K562 (cell line): Measurements from ENCODE around the gene PLOD1. TPM values are rescaled to one million over a fixed set of nuclear protein-coding genes. Genes with fewer than 3 reads are reported as not detected.

ENCODE experiments used
- ATAC-seq: fragments of 200-7000 bp; cut with Tn5 transposase; 3 replicates; pipeline ENCODE4 v1.9.1; 2020; ENCODE audit warnings: moderate library complexity
- BruUV-seq: library from RNA; stranded (reverse); fragments of 400-500 nt; replicated peaks from 2 replicates; lab custom pipeline; 2021; lab: Mats Ljungman, UMichigan
- CTCF ChIA-PET: fragments of 300-600 bp; formaldehyde crosslinking; extraction: SDS; loops from one replicate; lab custom pipeline; 2021; ENCODE audit warnings: low intra/inter-chr PET ratio; lab: Yijun Ruan, JAX
- POLR2A ChIA-PET: fragments of 300-600, 350-650 bp; sonication (Branson Sonifier 250); formaldehyde crosslinking; extraction: SDS; loops from one replicate; lab custom pipeline; 2021; ENCODE audit warnings: antibody characterized with exemption, inconsistent platforms; lab: Yijun Ruan, JAX
- DNase-seq, 4 experiments: peaks; one replicate each; pipeline versions ENCODE4 v3.0.0 to v3.0.0-alpha.2; 2011 to 2018; ENCODE audit warnings: low spot score in 3 of 4, mixed read lengths in 3 of 4; ENCODE audit errors: extremely low read depth in 1 of 4
- FAIRE-seq: peaks from 2 replicates; lab custom pipeline; 2011; peaks lifted over from hg19 to GRCh38; lab: Jason Lieb, UNC
- H2AFZ ChIP-seq: 2 replicates; pipeline ENCODE4 v1.6.0; 2011; ENCODE audit warnings: low read depth, low read length, control low read depth, inconsistent platforms
- H3K27ac ChIP-seq: fragments of 200-600 bp; 3 replicates; pipeline ENCODE4 v1.8.0; 2011; ENCODE audit warnings: low read depth, mild to moderate bottlenecking, control low read depth, inconsistent platforms, low read length, moderate library complexity, mixed read lengths; ENCODE audit errors: extremely low read depth
- H3K27me3 ChIP-seq, 2 experiments: fragments of 300-600 bp in 1 of 2; 2 replicates in 1 of 2; 3 replicates in 1 of 2; pipeline versions ENCODE4 v1.6.0 to v1.8.0; 2011; ENCODE audit warnings: inconsistent platforms in 2 of 2, low read length in 2 of 2, mild to moderate bottlenecking in 1 of 2, mixed read lengths in 1 of 2, moderate library complexity in 1 of 2; ENCODE audit not compliant: control insufficient read depth in 2 of 2, insufficient read depth in 2 of 2
- H3K36me3 ChIP-seq: fragments of 300-600 bp; 3 replicates; pipeline ENCODE4 v1.8.0; 2011; ENCODE audit warnings: mild to moderate bottlenecking, low read length, inconsistent platforms; ENCODE audit not compliant: control insufficient read depth, insufficient read depth
- H3K4me1 ChIP-seq, 2 experiments: fragments of 200-600 bp in 1 of 2; replicated peaks in 1 of 2; 2 replicates in 1 of 2; 3 replicates in 1 of 2; pipeline versions ENCODE4 v1.5.1 to v1.8.0; 2011; ENCODE audit warnings: inconsistent platforms in 2 of 2, low read length in 2 of 2, mild to moderate bottlenecking in 1 of 2, mixed read lengths in 1 of 2, moderate library complexity in 1 of 2; ENCODE audit not compliant: control insufficient read depth in 2 of 2, insufficient read depth in 2 of 2
- H3K4me2 ChIP-seq: 2 replicates; pipeline ENCODE4 v1.6.1; 2011; ENCODE audit warnings: low read length, control low read depth, inconsistent platforms, mixed read lengths; ENCODE audit not compliant: insufficient read depth
- H3K4me3 ChIP-seq: fragments of 200-600 bp; sonication (generic), shearing (Covaris generic); 2 replicates; pipeline ENCODE4 v1.5.1; 2016; ENCODE audit warnings: control low read depth, inconsistent platforms
- H3K79me2 ChIP-seq: fragments of 200-600 bp; 3 replicates; pipeline ENCODE4 v1.8.0; 2011; ENCODE audit warnings: low read length, inconsistent platforms; ENCODE audit not compliant: control insufficient read depth, insufficient read depth
- H3K9ac ChIP-seq, 2 experiments: 2 replicates each; pipeline versions ENCODE4 v1.6.0 to v1.6.1; 2011; ENCODE audit warnings: low read depth in 2 of 2, low read length in 2 of 2, control low read depth in 1 of 2, inconsistent platforms in 1 of 2, mild to moderate bottlenecking in 1 of 2, mixed read lengths in 1 of 2; ENCODE audit not compliant: insufficient read depth in 1 of 2
- H3K9me1 ChIP-seq: one replicate; pipeline ENCODE4 v1.6.0; 2011; ENCODE audit warnings: inconsistent platforms, mild to moderate bottlenecking, low read length, moderate library complexity; ENCODE audit not compliant: control insufficient read depth, insufficient read depth
- H3K9me3 ChIP-seq: replicated peaks from 2 replicates; pipeline ENCODE4 v1.5.1; 2011; ENCODE audit warnings: low read depth, low read length, inconsistent platforms; ENCODE audit not compliant: control insufficient read depth, insufficient read depth
- H4K20me1 ChIP-seq: replicated peaks from 2 replicates; pipeline ENCODE4 v1.6.1; 2011; ENCODE audit warnings: low read length, inconsistent platforms, mixed read lengths; ENCODE audit not compliant: control insufficient read depth, insufficient read depth
- ARID2 ChIP-seq: fragments of 450-650 bp; IDR thresholded peaks from 2 replicates; pipeline ENCODE4 v1.6.1; 2017; ENCODE audit warnings: antibody characterized with exemption, mild to moderate bottlenecking
- ASH1L ChIP-seq: fragments of 450-650 bp; IDR thresholded peaks from 2 replicates; pipeline ENCODE4 v1.6.1; 2018; ENCODE audit warnings: borderline replicate concordance, mild to moderate bottlenecking, low read depth; ENCODE audit not compliant: partially characterized antibody
- FOS ChIP-seq: IDR thresholded peaks from 3 replicates; pipeline ENCODE4 v1.6.1; 2011; ENCODE audit not compliant: insufficient read length; ENCODE audit errors: extremely low read depth
- GMEB1 ChIP-seq: fragments of 250-450 bp; sonication (Bioruptor Pico); IDR thresholded peaks from 2 replicates; pipeline ENCODE4 v1.4.0; 2020; ENCODE audit warnings: mild to moderate bottlenecking
- IRF2 ChIP-seq: sonication (generic); formaldehyde crosslinking; IDR thresholded peaks from 2 replicates; pipeline ENCODE4 v1.8.1; 2022; ENCODE audit warnings: mild to moderate bottlenecking, missing genetic modification reagents
- MTF1 ChIP-seq: fragments of 250-450 bp; sonication (Bioruptor Pico); IDR thresholded peaks from 2 replicates; pipeline ENCODE4 v1.9.0; 2021; ENCODE audit warnings: moderate library complexity, mild to moderate bottlenecking, inconsistent platforms, borderline replicate concordance
- POLR3G ChIP-seq: IDR thresholded peaks from 2 replicates; pipeline ENCODE4 v1.6.1; 2011; ENCODE audit not compliant: insufficient read length, insufficient replicate concordance; ENCODE audit errors: extremely low read depth
- PYGO2 ChIP-seq: fragments of 450-650 bp; IDR thresholded peaks from 2 replicates; pipeline ENCODE4 v1.6.1; 2016; ENCODE audit warnings: mild to moderate bottlenecking, missing genetic modification characterization, moderate library complexity, missing compliant biosample characterization
- RBM34 ChIP-seq: fragments of 200-400 bp; formaldehyde crosslinking; IDR thresholded peaks from 2 replicates; pipeline ENCODE4 v1.6.1; 2018; ENCODE audit warnings: low read length, borderline replicate concordance; ENCODE audit not compliant: insufficient read depth
- RFX7 ChIP-seq: fragments of 250-450 bp; sonication (Bioruptor Pico); IDR thresholded peaks from 2 replicates; pipeline ENCODE4 v1.5.1; 2021; ENCODE audit warnings: mild to moderate bottlenecking
- SMARCA5 ChIP-seq: fragments of 450-650 bp; IDR thresholded peaks from 2 replicates; pipeline ENCODE4 v1.6.1; 2016
- STAT5B ChIP-seq: fragments of 250-450 bp; sonication (Bioruptor Pico); IDR thresholded peaks from 2 replicates; pipeline ENCODE4 v1.8.0; 2021; ENCODE audit warnings: mild to moderate bottlenecking, inconsistent platforms
- TAF9B ChIP-seq: fragments of 450-650 bp; IDR thresholded peaks from 2 replicates; pipeline ENCODE4 v1.6.1; 2018; ENCODE audit warnings: mild to moderate bottlenecking; ENCODE audit not compliant: partially characterized antibody
- TCF3 ChIP-seq: sonication (generic); formaldehyde crosslinking; IDR thresholded peaks from 2 replicates; pipeline ENCODE4 v1.4.0; 2020; ENCODE audit warnings: mild to moderate bottlenecking, missing genetic modification reagents
- ZKSCAN3 ChIP-seq: fragments of 250-450 bp; sonication (Bioruptor Pico); IDR thresholded peaks from 2 replicates; pipeline ENCODE4 v1.4.0; 2020
- ZNF707 ChIP-seq: fragments of 250-450 bp; sonication (Bioruptor Pico); conservative IDR thresholded peaks from 2 replicates; pipeline ENCODE4 v1.8.0; 2022; ENCODE audit warnings: inconsistent platforms, mild to moderate bottlenecking, moderate library complexity
- ZNF77 ChIP-seq: fragments of 250-450 bp; sonication (Bioruptor Pico); IDR thresholded peaks from 2 replicates; pipeline ENCODE4 v1.5.0; 2020
- WGBS: fragments of 100-300 bp; shearing (Covaris generic); methylation state at CpG from one replicate; pipeline ENCODE4 v1.1.6; 2016; ENCODE audit warnings: low coverage, mixed read lengths; ENCODE audit not compliant: insufficient coverage; ENCODE audit errors: missing lambda C conversion rate; 5-methylcytosine and 5-hydroxymethylcytosine counted together
- in situ Hi-C: fragments of 300-500 bp; cut with MboI; formaldehyde crosslinking; loops from 4 replicates; pipeline ENCODE4 v1.15.0; 2018; ENCODE audit warnings: inconsistent platforms, mixed read lengths
- intact Hi-C: fragments of 100-400 bp; cut with micrococcal nuclease; formaldehyde crosslinking; loops from 2 replicates; pipeline ENCODE4 v1.14.2; 2022
- polyA plus RNA-seq, 8 experiments: library from polyadenylated mRNA; depleted of rRNA in 4 of 8; stranded (reverse) in 5 of 8; unstranded in 3 of 8; fragments of >200 nt; fragmentation: Nextera tagmentation in 2 of 8; fragmentation: Illumina TruSeq in 1 of 8; extraction: Ambion mirVana in 2 of 8; extraction: Trizol in 1 of 8; gene quantifications; 2 replicates each; pipeline versions ENCODE4 v1.2.1 to v1.2.3, GENCODE V29; 2011 to 2014; ENCODE audit warnings: inconsistent platforms in 1 of 8, missing spikeins in 1 of 8
- total RNA-seq, 7 experiments: library from RNA; depleted of rRNA in 6 of 7; stranded (reverse); fragments of >200 nt in 6 of 7; fragmentation: Illumina TruSeq in 2 of 7; extraction: Trizol in 2 of 7; gene quantifications; 2 replicates each; pipeline versions ENCODE4 v1.2.1 to v1.2.3, GENCODE V29; 2011 to 2021; ENCODE audit warnings: low replicate concordance in 1 of 7
- TF ChIP-seq, protein P1 (sequence below): sonication (generic); formaldehyde crosslinking; IDR thresholded peaks from 2 replicates; pipeline ENCODE4 v1.8.0; 2022; ENCODE audit warnings: missing genetic modification reagents, mild to moderate bottlenecking, borderline replicate concordance
- TF ChIP-seq, protein P2 (sequence below), 3 experiments: IDR thresholded peaks in 2 of 3; conservative IDR thresholded peaks in 1 of 3; 2 replicates each; pipeline ENCODE4 v1.5.1; 2011 to 2012; ENCODE audit warnings: low read length in 3 of 3, mild to moderate bottlenecking in 3 of 3, control low read depth in 2 of 3, improper control_type of control experiment in 1 of 3, inconsistent platforms in 1 of 3, low read depth in 1 of 3, mixed read lengths in 1 of 3, moderate library complexity in 1 of 3; ENCODE audit not compliant: insufficient read depth in 2 of 3

PLOD1 gene
- total and polyA plus RNA-seq, 9 of the 15 experiments (the other 6 are each of a cell fraction or from before 2014, with no cell fraction given): 16.6 to 90.8 (median 52.7) TPM

DNA sequence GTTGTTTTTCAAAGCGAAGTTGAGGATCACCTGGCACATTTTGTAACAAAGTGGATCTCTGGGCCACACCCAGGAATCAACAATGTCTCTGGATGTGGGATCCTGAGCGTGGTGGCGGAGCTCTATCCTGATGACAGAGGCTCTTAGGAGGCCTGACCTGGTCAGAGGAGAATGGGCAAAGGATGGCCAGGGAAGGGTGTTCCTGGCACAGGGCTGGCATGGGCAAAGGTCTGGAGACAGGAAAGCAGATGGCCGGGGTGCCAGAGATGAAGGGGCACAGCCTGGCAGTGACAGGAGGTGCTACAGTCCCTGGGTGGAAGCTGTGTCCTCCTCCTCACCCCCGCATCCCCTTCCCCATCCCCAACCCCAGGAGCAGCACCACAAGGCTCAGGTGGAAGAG lies 25.8 kb downstream of the PLOD1 start:
- H3K9me3 ChIP-seq: no peaks in the 10 kb centered on the region
- BruUV-seq: no TSS peak
- H3K36me3 ChIP-seq: peaks cover 81% of the 10 kb centered on the region; the same call in 2 of the 3 replicates
- no peak overlapping the region for H3K4me2 ChIP-seq
- peaks cover 0 to 8% of the 10 kb centered on the region in 2 experiments; a peak in 1 of 5 replicates for H3K4me1 ChIP-seq
- no peak overlapping the region for H3K4me3 ChIP-seq
- H3K9me1 ChIP-seq: no peaks in the 10 kb centered on the region
- ATAC-seq: no peak
- DNase-seq: no peak
- 88% methylated on average over 3 of the region's 5 CpGs for WGBS
- no peak overlapping the region for H2AFZ ChIP-seq
- intact Hi-C loops: no loop called here
- H3K27me3 ChIP-seq: no peaks in the 10 kb centered on the region
- in situ Hi-C loops: loop anchor here (5.0 kb wide), 1 partner anchor 48 kb away; no protein-coding TSS in a partner anchor
- FAIRE-seq: no peak
- no peaks in the 10 kb centered on the region for H3K79me2 ChIP-seq
- peak overlapping the region in 1 of 2 experiments; percentile 82; a peak in 2 of 4 replicates for H3K9ac ChIP-seq
- H4K20me1 ChIP-seq: peaks cover 4% of the 10 kb centered on the region; the same call in 1 of the 2 replicates
- POLR2A ChIA-PET: interaction anchor here (15.9 kb wide), 1 partner anchor 51 kb away, joined by 112 read pairs; no protein-coding TSS in a partner anchor
- CTCF ChIA-PET: no interaction called here
- no peak for TF ChIP-seq FOS
- TF ChIP-seq ZNF77 (CRISPR knock-in tag): no peak
- no peak for TF ChIP-seq TAF9B
- TF ChIP-seq GMEB1 (CRISPR knock-in tag): no peak
- no peak for TF ChIP-seq IRF2 (CRISPR knock-in tag)
- TF ChIP-seq ZKSCAN3 (CRISPR knock-in tag): no peak
- TF ChIP-seq, protein P1, sequence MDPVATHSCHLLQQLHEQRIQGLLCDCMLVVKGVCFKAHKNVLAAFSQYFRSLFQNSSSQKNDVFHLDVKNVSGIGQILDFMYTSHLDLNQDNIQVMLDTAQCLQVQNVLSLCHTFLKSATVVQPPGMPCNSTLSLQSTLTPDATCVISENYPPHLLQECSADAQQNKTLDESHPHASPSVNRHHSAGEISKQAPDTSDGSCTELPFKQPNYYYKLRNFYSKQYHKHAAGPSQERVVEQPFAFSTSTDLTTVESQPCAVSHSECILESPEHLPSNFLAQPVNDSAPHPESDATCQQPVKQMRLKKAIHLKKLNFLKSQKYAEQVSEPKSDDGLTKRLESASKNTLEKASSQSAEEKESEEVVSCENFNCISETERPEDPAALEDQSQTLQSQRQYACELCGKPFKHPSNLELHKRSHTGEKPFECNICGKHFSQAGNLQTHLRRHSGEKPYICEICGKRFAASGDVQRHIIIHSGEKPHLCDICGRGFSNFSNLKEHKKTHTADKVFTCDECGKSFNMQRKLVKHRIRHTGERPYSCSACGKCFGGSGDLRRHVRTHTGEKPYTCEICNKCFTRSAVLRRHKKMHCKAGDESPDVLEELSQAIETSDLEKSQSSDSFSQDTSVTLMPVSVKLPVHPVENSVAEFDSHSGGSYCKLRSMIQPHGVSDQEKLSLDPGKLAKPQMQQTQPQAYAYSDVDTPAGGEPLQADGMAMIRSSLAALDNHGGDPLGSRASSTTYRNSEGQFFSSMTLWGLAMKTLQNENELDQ (CRISPR knock-in tag): no peak
- TF ChIP-seq, protein P2, sequence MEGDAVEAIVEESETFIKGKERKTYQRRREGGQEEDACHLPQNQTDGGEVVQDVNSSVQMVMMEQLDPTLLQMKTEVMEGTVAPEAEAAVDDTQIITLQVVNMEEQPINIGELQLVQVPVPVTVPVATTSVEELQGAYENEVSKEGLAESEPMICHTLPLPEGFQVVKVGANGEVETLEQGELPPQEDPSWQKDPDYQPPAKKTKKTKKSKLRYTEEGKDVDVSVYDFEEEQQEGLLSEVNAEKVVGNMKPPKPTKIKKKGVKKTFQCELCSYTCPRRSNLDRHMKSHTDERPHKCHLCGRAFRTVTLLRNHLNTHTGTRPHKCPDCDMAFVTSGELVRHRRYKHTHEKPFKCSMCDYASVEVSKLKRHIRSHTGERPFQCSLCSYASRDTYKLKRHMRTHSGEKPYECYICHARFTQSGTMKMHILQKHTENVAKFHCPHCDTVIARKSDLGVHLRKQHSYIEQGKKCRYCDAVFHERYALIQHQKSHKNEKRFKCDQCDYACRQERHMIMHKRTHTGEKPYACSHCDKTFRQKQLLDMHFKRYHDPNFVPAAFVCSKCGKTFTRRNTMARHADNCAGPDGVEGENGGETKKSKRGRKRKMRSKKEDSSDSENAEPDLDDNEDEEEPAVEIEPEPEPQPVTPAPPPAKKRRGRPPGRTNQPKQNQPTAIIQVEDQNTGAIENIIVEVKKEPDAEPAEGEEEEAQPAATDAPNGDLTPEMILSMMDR (IDR thresholded peaks at IDR 0.05 in 2 of 3, conservative IDR thresholded peaks at IDR 0.05 in 1 of 3; ENCODE audit: insufficient read depth in 2 of 3, low read depth in 1 of 3, low read length in 3 of 3): no peak
- TF ChIP-seq SMARCA5: no peak
- TF ChIP-seq ARID2: no peak
- no peak for TF ChIP-seq STAT5B (CRISPR knock-in tag)
- TF ChIP-seq MTF1 (CRISPR knock-in tag): no peak
- TF ChIP-seq RFX7: no peak
- no peak for TF ChIP-seq TCF3 (CRISPR knock-in tag)
- no peak for TF ChIP-seq RBM34
- TF ChIP-seq PYGO2 (tag): no peak
- TF ChIP-seq ASH1L: no peak
- TF ChIP-seq POLR3G: no peak
- TF ChIP-seq ZNF707 (CRISPR knock-in tag): no peak
- no peak overlapping the region for H3K27ac ChIP-seq
